Fibroblast of the aortic adventitia (primary cell): Measurements from ENCODE around the gene PAQR5. TPM values are rescaled to one million over a fixed set of nuclear protein-coding genes. Genes with fewer than 3 reads are reported as not detected.

Experiments used
- DNase-seq: peaks from one replicate; pipeline ENCODE4 v3.0.0-alpha.2; 2010; ENCODE audit warnings: low read depth
- H3K4me3 ChIP-seq: 2 replicates; pipeline ENCODE4 v1.5.1; 2011; ENCODE audit warnings: low read depth, mild to moderate bottlenecking, control low read depth, low read length, moderate library complexity
- total RNA-seq: library from RNA; depleted of rRNA; stranded (reverse); fragments of >200 nt; gene quantifications from 2 replicates; pipeline ENCODE4 v1.2.3, GENCODE V29; 2012; ENCODE audit warnings: low replicate concordance
- TF ChIP-seq, protein P1 (sequence below): IDR thresholded peaks from 2 replicates; pipeline ENCODE4 v1.5.1; 2011; ENCODE audit warnings: mild to moderate bottlenecking, low read length, control low read depth, inconsistent platforms; ENCODE audit not compliant: insufficient read depth

Gene PAQR5
- total RNA-seq, 1 donor, result 13.2 TPM

DNA sequence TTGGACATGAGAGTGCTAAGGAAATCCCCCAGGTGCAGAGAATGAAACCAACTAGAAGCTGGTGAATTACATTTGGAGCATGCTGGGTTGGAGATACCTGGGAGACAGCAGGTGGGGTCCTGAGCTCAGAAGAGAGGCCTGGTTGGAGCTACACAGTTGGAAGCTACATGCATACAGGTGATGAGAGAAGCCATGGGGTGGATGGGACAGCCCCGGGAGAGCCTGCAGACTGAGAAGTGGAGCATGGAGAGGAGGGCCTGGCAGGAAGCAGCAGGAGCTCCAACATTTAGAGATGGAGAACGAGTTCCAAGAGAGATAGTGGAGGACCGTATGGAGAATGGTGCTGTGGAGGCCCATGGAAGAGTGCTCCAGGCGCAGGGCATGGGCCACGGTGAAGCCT is 10.2 kb downstream of the PAQR5 start:
- H3K4me3 ChIP-seq, result no peak overlapping the region
- TF ChIP-seq, protein P1, sequence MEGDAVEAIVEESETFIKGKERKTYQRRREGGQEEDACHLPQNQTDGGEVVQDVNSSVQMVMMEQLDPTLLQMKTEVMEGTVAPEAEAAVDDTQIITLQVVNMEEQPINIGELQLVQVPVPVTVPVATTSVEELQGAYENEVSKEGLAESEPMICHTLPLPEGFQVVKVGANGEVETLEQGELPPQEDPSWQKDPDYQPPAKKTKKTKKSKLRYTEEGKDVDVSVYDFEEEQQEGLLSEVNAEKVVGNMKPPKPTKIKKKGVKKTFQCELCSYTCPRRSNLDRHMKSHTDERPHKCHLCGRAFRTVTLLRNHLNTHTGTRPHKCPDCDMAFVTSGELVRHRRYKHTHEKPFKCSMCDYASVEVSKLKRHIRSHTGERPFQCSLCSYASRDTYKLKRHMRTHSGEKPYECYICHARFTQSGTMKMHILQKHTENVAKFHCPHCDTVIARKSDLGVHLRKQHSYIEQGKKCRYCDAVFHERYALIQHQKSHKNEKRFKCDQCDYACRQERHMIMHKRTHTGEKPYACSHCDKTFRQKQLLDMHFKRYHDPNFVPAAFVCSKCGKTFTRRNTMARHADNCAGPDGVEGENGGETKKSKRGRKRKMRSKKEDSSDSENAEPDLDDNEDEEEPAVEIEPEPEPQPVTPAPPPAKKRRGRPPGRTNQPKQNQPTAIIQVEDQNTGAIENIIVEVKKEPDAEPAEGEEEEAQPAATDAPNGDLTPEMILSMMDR, result no peak
- no peak for DNase-seq

- DNase-seq, result no peak
- no peak overlapping the region for H3K4me3 ChIP-seq
- TF ChIP-seq, protein P1, result no peak
Measured at GRCh38 chr15:69311319-69311721, 12.6 kb downstream of the PAQR5 start.

GRCh38 chr15:69313432-69314000 is 14.8 kb downstream of the PAQR5 start:
- DNase-seq, result no peak
- TF ChIP-seq, protein P1, result no peak
- no peak overlapping the region for H3K4me3 ChIP-seq

DNA sequence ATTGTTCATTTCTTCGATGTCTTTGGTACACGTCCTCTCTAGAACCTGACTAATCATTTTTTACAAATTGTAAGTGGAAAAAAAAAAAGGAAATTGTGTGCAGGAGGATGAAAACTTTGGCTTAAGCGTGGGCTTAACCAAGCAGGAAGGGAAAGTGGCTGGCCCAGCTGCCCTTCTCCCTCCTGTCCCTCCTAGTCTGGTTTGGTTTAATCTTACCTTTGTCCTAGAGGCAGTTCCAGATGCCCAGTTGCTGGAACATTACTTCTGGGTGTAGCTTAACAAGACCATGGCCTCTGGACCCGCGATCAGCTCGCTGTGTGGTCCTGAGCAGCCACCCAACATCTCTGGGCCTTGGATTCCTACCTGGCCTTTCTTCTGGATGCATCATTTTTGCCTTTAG is 15.4 kb downstream of the PAQR5 start:
- TF ChIP-seq, protein P1, result no peak
- no peak overlapping the region for H3K4me3 ChIP-seq
- DNase-seq, result no peak

- no peak for DNase-seq
- no peak overlapping the region for H3K4me3 ChIP-seq
- TF ChIP-seq, protein P1, result no peak
Measured at GRCh38 chr15:69314736-69315135, 16.0 kb downstream of the PAQR5 start.

DNA sequence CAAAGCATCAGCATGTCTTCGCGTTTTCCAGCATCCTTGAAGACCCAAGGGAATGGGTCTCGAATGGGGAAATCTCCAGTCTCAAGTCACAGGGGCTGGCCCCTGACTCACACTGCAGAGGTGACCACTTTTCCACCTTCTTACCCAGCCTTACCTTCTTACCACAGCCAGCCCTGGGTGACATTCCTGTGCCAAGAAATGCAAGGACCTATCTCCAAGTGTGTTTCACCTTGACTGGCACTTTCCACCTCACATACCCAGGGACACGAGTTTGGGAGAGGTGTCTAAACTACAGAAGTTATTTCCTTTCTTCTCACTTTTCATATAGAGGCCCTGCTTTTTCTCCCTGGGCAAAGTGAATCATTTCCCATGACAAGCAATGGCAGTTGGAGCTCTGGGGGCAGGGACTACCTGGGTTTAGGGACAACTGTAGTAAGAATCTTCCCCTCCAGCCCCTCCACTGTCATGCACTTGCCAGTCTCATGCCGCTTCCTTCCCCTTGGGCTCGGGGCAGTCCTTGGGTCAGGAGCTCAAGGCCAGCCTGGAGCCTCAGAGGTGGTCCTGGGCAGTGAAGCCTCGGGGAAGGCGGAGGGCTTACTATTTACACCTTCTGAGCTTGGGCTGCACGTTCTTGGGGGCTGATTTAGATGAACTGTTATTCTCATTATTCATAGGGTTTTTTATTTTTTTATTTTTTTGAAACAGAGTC is 16.8 kb downstream of the PAQR5 start:
- DNase-seq, result no peak
- no peak overlapping the region for H3K4me3 ChIP-seq
- TF ChIP-seq, protein P1, result no peak
